ENCODE results near the gene POU6F2. TPM values are rescaled to one million over a fixed set of nuclear protein-coding genes. Genes with fewer than 3 reads are reported as not detected.
"Not testable (repeated sequence)": the region's sequence is repeated elsewhere in the genome, so short reads cannot be mapped to it uniquely, and the experiment has no call there.

POU6F2 gene
- total RNA-seq, 1 donor = under 0.01 TPM

DNA sequence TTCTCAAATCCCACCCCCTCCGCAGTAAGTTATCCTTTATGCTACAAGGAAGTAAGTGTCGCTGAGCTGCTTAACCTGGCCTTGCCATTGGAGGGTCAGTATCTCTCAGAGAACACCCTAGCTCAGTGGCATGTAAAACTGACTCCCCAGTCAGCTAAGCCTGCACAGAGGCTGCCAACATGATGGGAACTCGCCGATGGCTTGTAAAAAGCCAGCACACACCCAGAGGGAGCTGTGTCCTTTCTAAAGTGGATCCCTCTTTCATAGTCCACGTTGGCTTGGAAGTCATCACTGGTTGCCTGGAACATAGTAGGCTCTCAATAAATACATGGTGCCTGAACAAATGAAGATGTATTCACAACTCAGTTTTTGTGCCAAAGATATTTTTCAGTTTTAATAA is 339.4 kb downstream of the POU6F2 start:
- H3K4me3 ChIP-seq (ENCODE audit: low read depth, low read length) = no peak overlapping the region
- DNase-seq (ENCODE audit: low read depth) = no peak
- TF ChIP-seq, protein P1, sequence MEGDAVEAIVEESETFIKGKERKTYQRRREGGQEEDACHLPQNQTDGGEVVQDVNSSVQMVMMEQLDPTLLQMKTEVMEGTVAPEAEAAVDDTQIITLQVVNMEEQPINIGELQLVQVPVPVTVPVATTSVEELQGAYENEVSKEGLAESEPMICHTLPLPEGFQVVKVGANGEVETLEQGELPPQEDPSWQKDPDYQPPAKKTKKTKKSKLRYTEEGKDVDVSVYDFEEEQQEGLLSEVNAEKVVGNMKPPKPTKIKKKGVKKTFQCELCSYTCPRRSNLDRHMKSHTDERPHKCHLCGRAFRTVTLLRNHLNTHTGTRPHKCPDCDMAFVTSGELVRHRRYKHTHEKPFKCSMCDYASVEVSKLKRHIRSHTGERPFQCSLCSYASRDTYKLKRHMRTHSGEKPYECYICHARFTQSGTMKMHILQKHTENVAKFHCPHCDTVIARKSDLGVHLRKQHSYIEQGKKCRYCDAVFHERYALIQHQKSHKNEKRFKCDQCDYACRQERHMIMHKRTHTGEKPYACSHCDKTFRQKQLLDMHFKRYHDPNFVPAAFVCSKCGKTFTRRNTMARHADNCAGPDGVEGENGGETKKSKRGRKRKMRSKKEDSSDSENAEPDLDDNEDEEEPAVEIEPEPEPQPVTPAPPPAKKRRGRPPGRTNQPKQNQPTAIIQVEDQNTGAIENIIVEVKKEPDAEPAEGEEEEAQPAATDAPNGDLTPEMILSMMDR (IDR thresholded peaks at IDR 0.05; ENCODE audit: insufficient read depth, low read depth, low read length) = no peak

DNA sequence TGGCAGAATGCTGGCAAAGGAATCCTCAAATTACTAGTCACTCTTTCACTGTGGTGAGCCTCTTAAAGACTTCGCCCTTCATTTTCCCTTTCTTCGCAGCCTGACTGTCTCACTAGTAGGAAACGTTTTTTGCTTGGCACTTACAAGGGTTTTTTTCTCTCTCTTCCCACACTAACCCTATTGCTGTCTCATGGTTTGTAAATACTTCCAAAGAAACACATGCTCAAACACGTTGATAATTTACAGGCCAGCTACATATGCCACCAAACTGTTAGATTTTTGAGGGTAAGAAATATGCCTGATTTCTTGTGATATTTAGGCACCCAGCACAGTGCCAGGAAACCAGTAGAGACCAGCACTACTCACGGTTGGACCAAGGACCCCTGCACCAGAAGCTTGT is 340.2 kb downstream of the POU6F2 start:
- DNase-seq (ENCODE audit: low read depth) = no peak

DNA sequence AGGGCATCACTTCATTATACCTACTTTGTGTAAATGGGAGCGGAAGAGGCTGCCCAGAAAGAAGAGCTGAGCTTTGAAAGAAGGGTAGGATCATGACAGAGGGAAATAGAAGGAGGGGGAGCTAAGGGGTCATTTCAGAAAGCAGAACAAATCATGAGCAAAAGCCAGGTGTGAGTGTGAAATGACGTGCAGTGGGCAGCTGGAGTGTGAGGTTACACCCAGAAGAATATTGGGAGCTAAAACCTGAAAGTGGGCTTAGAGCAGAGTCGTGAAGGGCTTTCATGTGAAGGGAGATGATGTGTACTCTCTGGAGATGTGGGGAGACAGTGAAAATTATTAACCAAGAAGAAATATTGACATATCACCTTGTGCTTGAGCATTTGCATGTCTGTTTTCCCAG is 343.5 kb downstream of the POU6F2 start:
- TF ChIP-seq, protein P1 (IDR thresholded peaks at IDR 0.05; ENCODE audit: insufficient read depth, low read depth, low read length) = no peak
- no peak for DNase-seq (ENCODE audit: low read depth)
- no peak overlapping the region for H3K4me3 ChIP-seq (ENCODE audit: low read depth, low read length)

More for the DNA sequence above, 340.2 kb downstream of the POU6F2 start:
- TF ChIP-seq, protein P1 (IDR thresholded peaks at IDR 0.05; ENCODE audit: insufficient read depth, low read depth, low read length) = no peak
- no peak overlapping the region for H3K4me3 ChIP-seq (ENCODE audit: low read depth, low read length)

DNA sequence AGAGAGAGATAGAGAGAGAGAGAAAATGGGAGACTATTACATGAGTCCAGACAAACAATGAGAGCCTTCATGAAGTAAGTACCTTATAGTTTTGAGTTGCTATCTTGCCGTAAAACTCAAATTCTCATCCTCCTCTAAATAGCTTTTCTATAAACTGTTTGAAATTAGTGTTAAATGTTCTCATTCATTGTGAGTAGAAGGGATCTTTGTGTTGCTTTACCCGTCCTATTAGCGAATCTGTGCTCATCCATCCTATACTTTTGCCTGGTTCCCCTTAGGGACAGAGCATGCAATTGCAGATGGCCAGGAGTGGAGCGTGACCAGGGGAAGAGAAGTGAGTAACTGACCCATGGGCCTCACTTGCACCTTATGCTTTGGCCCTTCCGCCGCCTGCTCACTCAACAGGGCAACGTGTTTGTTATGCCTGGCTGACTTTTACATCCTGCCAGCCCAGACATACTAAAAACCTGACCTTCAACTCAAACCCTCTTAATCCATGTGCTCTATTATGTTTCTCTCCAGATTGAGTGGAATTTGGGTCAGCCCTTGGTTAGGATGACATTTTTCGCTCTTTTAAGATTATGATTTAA is 344.3 kb downstream of the POU6F2 start:
- H3K4me3 ChIP-seq (ENCODE audit: low read depth, low read length) = no peak overlapping the region
- DNase-seq (ENCODE audit: low read depth) = no peak
- TF ChIP-seq, protein P1 (IDR thresholded peaks at IDR 0.05; ENCODE audit: insufficient read depth, low read depth, low read length) = no peak

DNA sequence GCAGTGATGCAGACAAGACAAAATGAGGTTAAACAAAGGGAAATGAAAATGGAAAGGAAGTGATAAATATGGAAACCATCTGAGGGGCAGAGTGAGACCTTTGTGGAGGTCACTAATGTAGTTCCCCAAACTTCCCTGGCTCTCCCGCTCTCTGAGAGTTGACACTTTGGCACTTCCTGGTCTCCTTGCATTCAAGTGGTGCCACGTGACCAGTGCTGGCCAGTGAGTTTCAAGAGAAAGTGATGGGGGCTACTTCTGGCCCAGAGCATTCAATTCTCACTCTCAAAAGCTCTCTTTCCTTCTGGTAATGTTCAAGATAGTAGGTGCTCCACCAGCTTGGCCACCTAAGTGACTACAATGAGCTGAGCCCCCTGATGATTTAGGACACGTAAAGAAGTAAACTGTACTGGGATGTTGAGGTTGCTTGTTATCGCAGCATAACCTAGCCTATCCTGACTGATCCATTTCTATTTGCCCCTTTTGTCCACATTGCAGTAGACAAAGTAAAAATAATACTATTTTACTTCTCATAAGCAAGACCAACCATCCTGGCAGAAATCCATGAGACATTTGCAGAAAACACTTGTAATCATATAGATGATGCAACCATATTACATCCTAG is 346.5 kb downstream of the POU6F2 start:
- TF ChIP-seq, protein P1 (IDR thresholded peaks at IDR 0.05; ENCODE audit: insufficient read depth, low read depth, low read length) = no peak
- H3K4me3 ChIP-seq (ENCODE audit: low read depth, low read length) = no peak overlapping the region
- DNase-seq (ENCODE audit: low read depth) = no peak

DNA sequence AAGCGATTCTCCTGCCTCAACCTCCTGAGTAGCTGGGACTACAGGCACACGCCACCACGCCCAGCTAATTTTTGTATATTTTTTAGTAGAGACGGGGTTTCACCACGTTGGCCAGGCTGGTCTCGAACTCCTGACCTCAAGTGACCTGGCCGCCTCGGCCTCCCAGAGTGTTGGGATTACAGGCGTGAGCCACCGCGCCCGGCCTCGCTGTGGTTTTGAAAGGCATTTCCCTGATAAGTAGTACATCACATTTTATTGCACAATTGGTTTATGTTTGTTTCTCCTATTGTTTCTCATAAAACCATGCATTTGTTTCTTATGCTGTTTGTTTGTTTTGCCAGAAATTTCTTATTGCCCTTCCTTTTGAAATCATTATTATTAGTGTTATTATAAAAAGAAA is 353.9 kb downstream of the POU6F2 start:
- peak; percentile 2 for DNase-seq (ENCODE audit: low read depth)
- not testable (repeated sequence) for H3K4me3 ChIP-seq (ENCODE audit: low read depth, low read length)

DNA sequence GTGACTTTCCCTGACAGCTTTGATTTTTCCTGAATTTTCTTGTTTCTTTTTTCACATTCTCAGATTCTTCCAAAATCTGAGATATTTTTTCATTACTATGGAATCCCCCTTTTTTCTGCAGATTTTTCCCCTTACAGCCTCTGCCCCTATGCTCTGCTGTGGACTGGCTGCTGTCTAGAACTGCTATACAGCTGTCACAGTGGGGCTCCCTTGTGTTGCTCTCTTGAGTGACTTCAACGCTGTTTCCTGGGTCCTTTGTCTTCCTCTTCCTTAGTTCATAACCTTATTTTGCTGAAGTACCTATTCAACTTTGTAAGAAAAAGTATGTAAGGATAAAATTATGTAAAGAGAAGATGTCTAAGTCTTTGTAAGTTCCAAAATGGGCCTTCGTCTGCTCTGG is 354.4 kb downstream of the POU6F2 start:
- H3K4me3 ChIP-seq (ENCODE audit: low read depth, low read length) = no peak overlapping the region
- TF ChIP-seq, protein P1 (IDR thresholded peaks at IDR 0.05; ENCODE audit: insufficient read depth, low read depth, low read length) = no peak
- DNase-seq (ENCODE audit: low read depth) = no peak

Measured in fibroblast of villous mesenchyme (primary cell).